ENCODE results near the gene STKLD1. TPM values are rescaled to one million over a fixed set of nuclear protein-coding genes. Genes with fewer than 3 reads are reported as not detected.

Gene STKLD1
- total RNA-seq, 3 donors from 2014 or later (not counting 1 experiment from before 2014, with no cell fraction given) = 0.53 to 2.9 (median 1.1) TPM

GRCh38 chr9:133344071-133344470, 32.1 kb upstream of the STKLD1 start:
- Mint-ChIP-seq H3K4me1 (peaks cover 60 to 64% of the 10 kb centered on the region in 2 donors), H3K9me3 (no peaks in the 10 kb centered on the region), H3K27me3 (ENCODE audit: low read depth in 2 of 2) (no peaks in the 10 kb centered on the region), H3K4me3 (no peak overlapping the region), H3K27ac (no peak overlapping the region), H3K36me3 (peaks cover 13% of the 10 kb centered on the region)
- WGBS (ENCODE audit: insufficient coverage) = 97% methylated on average over 19 of the region's 19 CpGs
- peaks cover 62% of the 10 kb centered on the region for H3K4me1 ChIP-seq (ENCODE audit: control insufficient read depth, insufficient read depth, low read length)
- DNase-seq = no peak
- TF ChIP-seq CTCF (IDR thresholded peaks at IDR 0.05) = no peak
- H3K4me3 ChIP-seq (ENCODE audit: low read length) = no peak overlapping the region
- no peaks in the 10 kb centered on the region for H3K27me3 ChIP-seq (ENCODE audit: control insufficient read depth, insufficient read depth, low read length)
- intact Hi-C loops (cut with micrococcal nuclease) = no loop called here
- H3K36me3 ChIP-seq (ENCODE audit: control insufficient read depth, insufficient read depth, low read length) = peaks cover 20% of the 10 kb centered on the region
- no peaks in the 10 kb centered on the region for H3K9me3 ChIP-seq (ENCODE audit: control insufficient read depth, insufficient read depth, low read length)
- no peak for ATAC-seq
- H3K27ac ChIP-seq (ENCODE audit: low read length) = no peak overlapping the region

GRCh38 chr9:133344979-133345378, 31.2 kb upstream of the STKLD1 start:
- 97% methylated on average over 12 of the region's 12 CpGs for WGBS (ENCODE audit: insufficient coverage)
- intact Hi-C loops (cut with micrococcal nuclease) = no loop called here
- Mint-ChIP-seq H3K9me3 (no peaks in the 10 kb centered on the region), H3K4me3 (no peak overlapping the region), H3K27me3 (ENCODE audit: low read depth in 2 of 2) (no peaks in the 10 kb centered on the region), H3K4me1 (peaks cover 60 to 64% of the 10 kb centered on the region in 2 donors), H3K27ac (peak overlapping the region in 1 of 2 donors; percentile 46), H3K36me3 (peaks cover 7% of the 10 kb centered on the region)
- Histone ChIP-seq H3K4me3 (ENCODE audit: low read length) (no peak overlapping the region), H3K4me1 (ENCODE audit: control insufficient read depth, insufficient read depth, low read length) (peaks cover 66% of the 10 kb centered on the region), H3K9me3 (ENCODE audit: control insufficient read depth, insufficient read depth, low read length) (no peaks in the 10 kb centered on the region), H3K27ac (ENCODE audit: low read length) (no peak overlapping the region), H3K27me3 (ENCODE audit: control insufficient read depth, insufficient read depth, low read length) (no peaks in the 10 kb centered on the region), H3K36me3 (ENCODE audit: control insufficient read depth, insufficient read depth, low read length) (peaks cover 29% of the 10 kb centered on the region)
- TF ChIP-seq CTCF (IDR thresholded peaks at IDR 0.05) = no peak
- no peak for DNase-seq
- ATAC-seq = no peak

GRCh38 chr9:133345596-133345995, 30.6 kb upstream of the STKLD1 start:
- peaks cover 35% of the 10 kb centered on the region for H3K36me3 ChIP-seq (ENCODE audit: control insufficient read depth, insufficient read depth, low read length)
- TF ChIP-seq CTCF (IDR thresholded peaks at IDR 0.05) = no peak

More at GRCh38 chr9:133345596-133345995, 30.6 kb upstream of the STKLD1 start:
- H3K27me3 Mint-ChIP-seq (ENCODE audit: low read depth in 2 of 2) = no peaks in the 10 kb centered on the region
- 97% methylated on average over 6 of the region's 6 CpGs for WGBS (ENCODE audit: insufficient coverage)
- no peak for ATAC-seq
- H3K9me3 ChIP-seq (ENCODE audit: control insufficient read depth, insufficient read depth, low read length) = no peaks in the 10 kb centered on the region
- no peaks in the 10 kb centered on the region for H3K9me3 Mint-ChIP-seq
- H3K27ac ChIP-seq (ENCODE audit: low read length) = no peak overlapping the region
- no peaks in the 10 kb centered on the region for H3K27me3 ChIP-seq (ENCODE audit: control insufficient read depth, insufficient read depth, low read length)
- no peak for DNase-seq
- peaks cover 56 to 60% of the 10 kb centered on the region in 2 donors for H3K4me1 Mint-ChIP-seq
- H3K27ac Mint-ChIP-seq = no peak overlapping the region
- H3K4me1 ChIP-seq (ENCODE audit: control insufficient read depth, insufficient read depth, low read length) = peaks cover 60% of the 10 kb centered on the region
- peaks cover 7% of the 10 kb centered on the region for H3K36me3 Mint-ChIP-seq
- no peak overlapping the region for H3K4me3 Mint-ChIP-seq
- intact Hi-C loops (cut with micrococcal nuclease) = no loop called here
- H3K4me3 ChIP-seq (ENCODE audit: low read length) = no peak overlapping the region
